T-helper 2 cell treated with Interferon-gamma antibody and Interleukin-4, amounts not matched to agents 100 ng/mL and 5 ng/mL, for 36 hours (primary cell): ENCODE measurements around the gene AK5. TPM values are rescaled to one million over a fixed set of nuclear protein-coding genes. Genes with fewer than 3 reads are reported as not detected.

Experiments used
- intact Hi-C: fragments of 100-400 bp; cut with micrococcal nuclease; formaldehyde crosslinking; loops from one replicate; pipeline ENCODE4 v1.15.1; 2023
- total RNA-seq: library from RNA; stranded (reverse); gene quantifications from 2 replicates; pipeline ENCODE4 v1.2.3, GENCODE V29; 2022

Gene AK5
- total RNA-seq, 1 donor from 2014 or later = 1.7 TPM

DNA sequence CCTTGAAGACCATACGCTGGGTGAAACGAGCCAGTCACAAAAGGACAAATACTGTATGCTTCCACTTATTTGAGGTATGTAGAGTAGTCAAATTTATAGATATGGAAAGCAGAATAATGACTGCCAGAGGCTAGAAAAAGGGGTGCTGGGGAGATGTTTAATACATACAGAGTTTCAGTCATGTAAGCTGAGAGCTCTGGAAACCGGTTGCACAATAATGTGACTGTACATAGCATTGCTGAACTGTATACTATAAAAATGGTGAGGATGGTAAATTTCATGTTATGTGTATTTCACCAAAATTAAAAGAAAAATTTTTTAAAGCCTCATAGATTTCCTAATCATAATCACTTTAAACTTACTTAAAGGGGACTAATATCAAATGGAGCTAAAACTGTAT, 289.8 kb downstream of the AK5 start:
- intact Hi-C loops = no loop called here

DNA sequence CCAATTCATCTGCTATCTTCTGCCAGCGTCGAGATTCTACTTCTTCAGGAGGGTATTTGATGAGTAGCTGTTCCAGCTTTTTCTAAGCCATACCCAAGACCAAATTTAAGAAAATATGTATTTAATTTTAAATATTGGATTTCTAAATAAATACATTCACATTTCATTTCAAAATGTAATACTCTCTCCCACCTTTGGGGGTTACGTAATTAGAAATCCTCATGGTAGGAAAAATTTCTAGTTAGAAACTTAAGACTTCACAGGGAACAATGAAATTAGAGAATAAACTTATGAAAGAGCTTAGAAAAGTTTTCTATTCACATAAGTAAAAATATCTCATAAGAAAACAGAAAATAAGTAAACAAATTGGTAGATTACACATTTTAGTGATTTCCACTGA, 297.7 kb downstream of the AK5 start:
- intact Hi-C loops = no loop called here

- intact Hi-C loops = no loop called here
These were observed 301.1 kb downstream of the AK5 start for GRCh38 chr1:77582905-77583304.

GRCh38 chr1:77583483-77583882, 301.7 kb downstream of the AK5 start:
- intact Hi-C loops = no loop called here

DNA sequence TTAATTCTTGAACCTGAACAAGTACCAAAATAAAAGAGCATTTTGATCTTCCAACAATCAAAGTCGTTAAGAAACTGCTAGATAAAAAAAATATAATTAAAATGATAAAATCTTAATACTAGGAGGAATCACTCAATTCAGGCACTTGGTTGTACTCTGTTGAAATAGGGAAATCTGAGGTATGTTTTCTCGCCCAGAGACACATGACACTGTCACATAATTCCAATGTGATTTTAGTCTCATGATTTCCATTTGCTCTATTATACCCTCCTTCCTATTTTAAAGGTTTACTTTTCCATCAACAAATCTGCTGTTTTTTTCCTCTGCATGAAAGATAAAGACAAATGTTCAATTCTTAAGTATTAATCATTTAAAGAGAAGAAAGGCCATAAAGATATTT, 303.1 kb downstream of the AK5 start:
- intact Hi-C loops = no loop called here

- intact Hi-C loops = no loop called here
These were observed 303.9 kb downstream of the AK5 start for GRCh38 chr1:77585610-77586314.

DNA sequence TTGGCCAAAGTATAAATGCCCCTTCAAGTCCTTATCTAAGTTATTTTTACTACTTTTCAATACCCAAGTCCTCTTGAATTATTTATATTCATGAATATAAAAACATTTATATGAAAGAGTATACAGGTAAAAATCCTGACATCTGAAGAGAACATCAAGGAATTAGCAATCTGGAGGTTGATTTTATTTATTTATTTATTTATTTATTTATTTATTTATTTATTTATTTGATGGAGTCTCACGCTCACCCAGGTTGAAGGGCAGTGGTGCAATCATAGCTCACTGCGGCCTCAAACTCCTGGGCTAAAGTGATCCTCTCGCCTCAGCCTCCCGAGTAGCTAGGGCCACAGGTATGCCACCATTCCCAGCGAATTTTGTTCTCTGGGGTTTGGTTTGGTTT, 307.4 kb downstream of the AK5 start:
- intact Hi-C loops = no loop called here

DNA sequence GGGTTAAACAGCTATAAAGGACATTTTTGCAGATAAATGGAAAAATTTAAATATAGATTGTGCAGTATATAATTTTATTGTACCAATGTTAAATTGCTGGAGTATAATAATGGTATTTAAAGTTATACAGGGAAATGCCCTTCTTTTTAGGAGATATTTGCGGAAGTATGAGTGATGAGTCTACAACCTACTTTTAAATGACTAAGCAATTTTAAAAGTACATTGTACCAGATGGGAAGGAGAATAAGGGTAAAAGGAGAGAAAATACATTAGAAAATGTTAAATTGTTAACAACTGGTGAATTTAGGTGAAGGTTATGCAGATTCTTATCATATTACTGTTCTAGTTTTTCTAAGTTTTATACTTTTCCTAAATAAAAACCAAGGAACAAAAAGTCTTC, 308.8 kb downstream of the AK5 start:
- intact Hi-C loops = no loop called here

DNA sequence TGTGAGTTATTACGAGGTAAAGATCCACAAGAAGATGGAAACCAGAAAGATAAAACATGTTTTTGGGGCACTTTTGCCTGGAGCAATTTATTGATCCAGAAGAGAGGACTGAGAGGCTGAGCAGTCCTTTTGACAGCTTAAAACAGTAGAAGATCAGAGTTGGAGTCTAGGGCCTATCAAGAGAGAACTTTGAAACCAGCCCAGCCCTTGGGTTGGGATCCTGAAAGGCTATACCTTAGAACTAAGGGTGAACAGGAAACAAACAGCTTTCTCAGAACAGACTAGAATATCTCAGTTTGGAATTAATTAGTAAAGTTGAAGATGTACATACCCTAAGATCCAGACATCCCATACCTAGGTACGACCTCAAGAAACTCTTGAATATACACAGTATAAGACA, 311.1 kb downstream of the AK5 start:
- intact Hi-C loops = no loop called here

- intact Hi-C loops = no loop called here
These were observed 312.7 kb downstream of the AK5 start for GRCh38 chr1:77594366-77595112.

DNA sequence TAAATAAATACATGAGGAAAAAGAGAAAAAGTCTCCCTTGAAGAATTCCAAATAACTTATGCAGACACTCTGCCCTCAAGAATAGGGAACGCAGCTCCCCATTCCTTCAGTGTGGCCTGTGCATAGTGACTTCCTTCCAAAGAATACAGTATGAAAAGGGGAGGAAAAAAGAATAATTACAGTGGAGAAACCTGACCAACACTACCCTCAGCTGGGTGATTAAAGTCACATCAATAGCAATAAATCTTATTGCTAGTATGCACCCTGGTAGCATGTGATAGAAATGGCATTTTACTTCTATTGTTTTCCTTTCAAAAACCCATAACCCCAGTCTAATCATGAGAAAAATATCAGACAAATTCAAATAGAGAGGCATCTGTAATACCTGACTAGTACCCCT, 315.5 kb downstream of the AK5 start:
- intact Hi-C loops = no loop called here

GRCh38 chr1:77605246-77606026, 323.6 kb downstream of the AK5 start:
- intact Hi-C loops = no loop called here

DNA sequence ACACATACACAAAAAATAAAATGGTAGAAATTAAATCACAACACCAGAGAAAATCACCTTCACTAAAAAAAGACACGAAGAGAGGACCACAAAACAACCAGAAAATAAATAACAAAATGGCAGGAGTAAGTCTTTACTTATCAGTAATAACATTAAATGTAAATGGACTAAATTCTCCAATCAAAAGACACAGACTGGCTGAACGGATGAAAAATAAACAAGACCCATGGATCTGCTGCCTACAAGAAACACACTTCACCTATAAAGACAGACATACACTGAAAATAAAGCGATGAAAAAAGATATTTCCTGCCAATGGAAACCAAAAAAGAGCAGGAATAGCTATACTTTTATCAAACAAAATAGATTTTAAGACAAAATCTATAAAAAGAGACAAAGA, 327.1 kb downstream of the AK5 start:
- intact Hi-C loops = no loop called here

Other genes with a start within 250 kb of the AK5 start
- 17.3 and 22.1 TPM in 2 replicates for gene PIGK, start 62.6 kb upstream of the AK5 start, total RNA-seq